NCI-H2196 (cell line): ENCODE measurements around the gene PVALEF.
"Not testable (repeated sequence)": the region's sequence is repeated elsewhere in the genome, so short reads cannot be mapped to it uniquely, and the experiment has no call there.

Experiments used
- DNase-seq: peaks from one replicate; lab custom pipeline; 2025; ENCODE audit not compliant: unreplicated experiment; lab: John Stamatoyannopoulos, UW

The PVALEF gene

DNA sequence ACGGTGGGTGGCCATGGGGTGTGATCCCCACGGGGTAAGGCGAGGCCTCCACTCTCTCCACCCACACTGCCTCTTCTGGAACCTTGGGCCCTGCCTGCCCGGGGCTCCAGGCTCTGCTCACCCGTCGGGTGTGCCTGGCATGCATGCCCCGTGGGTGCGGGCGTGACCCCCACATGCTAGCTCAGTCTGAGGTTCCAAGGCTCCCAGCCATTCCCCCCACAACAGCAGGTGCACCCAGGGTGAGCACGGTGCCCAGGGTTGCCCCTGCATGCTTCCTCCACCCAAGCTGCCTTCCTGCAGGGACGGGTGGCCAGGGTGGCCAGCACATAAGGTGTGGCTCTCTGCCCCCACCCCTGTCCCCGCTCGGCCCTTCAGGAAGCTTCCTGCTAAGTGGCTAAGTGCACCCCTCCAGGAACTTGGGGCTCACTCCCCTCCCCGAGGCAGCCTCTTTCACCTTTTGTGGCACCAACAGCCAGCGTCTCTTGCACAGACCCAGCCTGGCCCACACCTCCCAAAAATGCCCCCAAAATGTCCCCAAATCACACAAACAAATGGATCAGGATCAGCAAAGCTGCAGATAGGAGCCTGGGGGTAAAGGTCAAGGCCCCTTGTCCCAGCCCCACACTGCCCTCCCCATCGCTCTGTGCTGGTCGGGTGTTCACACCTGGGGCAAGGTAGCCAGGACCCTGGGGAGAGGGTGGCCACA lies 21.4 kb upstream of the PVALEF start:
- DNase-seq, result no peak

DNA sequence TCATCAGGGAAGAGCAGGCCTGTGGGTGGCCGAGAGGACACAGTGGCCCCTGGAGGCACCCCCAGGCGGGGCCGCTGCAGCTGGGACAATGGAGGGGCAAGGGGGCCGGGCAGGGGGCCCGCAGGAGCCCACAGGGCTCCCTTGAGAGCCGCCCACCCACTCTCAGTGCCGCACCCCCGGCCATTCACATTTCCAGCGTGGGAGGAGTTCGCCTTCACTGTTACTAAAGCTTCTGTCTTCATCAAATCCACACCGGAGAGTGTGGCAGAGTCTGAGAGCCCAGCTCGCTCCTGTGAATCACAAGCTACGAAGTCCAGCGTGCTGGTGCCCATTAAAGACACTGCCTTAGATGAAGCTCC lies 20.9 kb upstream of the PVALEF start:
- DNase-seq, result no peak

DNA sequence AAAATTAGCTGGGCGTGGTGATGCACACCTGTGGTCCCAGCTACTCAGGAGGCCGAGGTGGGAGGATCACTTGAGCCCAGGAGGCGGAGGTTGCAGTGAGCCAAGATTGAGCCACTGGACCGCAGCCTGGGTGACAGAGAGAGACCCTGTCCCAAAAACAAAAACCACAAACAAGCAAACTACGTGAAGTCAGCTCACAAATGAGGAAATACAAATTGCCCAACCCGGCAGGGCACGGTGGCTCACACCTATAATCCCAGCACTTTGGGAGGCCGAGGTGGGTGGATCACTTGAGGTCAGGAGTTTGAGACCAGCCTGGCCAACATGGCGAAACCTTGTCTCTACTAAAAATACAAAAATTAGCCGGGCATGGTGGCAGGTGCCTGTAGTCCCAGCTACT lies 19.1 kb upstream of the PVALEF start:
- DNase-seq, result not testable (repeated sequence)

DNA sequence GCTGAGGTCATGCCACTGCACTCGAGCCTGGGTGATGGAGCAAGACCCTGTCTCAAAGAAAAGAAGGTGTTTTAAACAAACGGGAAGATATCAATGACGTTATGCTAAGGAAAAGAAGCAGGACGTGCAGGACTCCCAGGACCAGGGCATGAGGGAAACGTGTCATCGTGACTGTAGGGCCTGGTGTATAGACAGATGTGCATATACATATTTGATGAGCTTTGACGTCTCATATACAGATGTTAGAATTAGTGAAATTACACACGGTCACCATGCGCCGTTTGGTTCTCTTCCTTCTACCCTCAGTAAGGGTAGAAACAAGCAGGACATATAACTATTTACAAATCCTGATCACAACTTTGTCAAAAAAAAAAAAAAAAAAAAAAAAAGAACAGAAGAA lies 17.6 kb upstream of the PVALEF start:
- no peak for DNase-seq

DNA sequence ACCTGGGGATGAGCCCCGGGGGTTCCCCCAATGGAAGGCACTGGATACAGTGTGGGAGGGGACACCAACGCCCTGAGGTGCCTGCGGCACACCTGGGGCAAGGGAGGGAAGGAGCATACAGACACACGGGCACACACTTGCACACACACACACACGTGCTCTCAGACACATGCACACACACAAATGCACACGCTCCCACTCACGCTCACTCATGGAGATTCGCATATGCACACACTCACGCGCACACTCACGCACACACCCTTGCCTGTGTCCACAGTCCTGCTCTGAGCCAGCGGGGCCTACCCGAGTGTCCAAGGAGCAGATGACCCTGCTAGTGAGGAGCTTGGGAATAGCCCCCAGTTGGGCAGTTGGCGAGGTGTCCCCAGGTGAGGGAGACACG lies 16.7 kb upstream of the PVALEF start:
- no peak for DNase-seq

DNA sequence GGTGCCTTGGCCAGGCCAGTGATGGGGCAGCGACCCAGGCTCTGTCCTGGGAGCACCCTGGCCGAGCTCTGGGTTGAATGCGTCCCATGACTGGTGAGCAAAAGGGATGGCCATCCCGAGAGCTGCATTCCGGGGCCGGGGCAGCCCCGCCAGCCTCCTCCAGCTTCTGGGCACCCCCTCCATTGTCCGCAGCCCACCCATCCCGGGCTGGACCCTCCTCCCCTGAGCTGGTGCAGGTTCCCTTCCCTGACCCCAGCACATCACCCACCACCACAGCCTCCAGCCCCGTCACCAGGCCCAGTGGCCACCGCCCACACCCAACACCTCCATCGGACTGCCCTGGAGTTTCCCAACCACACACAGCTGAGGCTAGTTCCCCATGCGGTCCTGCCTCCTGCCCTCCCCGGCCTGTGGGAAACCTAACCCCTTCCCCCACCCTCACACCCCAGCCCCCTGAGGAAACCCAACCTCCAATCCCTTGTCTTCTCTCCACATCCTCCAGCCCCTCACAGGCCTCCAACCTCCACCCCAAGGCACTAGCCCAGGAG lies 16.2 kb upstream of the PVALEF start:
- no peak for DNase-seq

DNA sequence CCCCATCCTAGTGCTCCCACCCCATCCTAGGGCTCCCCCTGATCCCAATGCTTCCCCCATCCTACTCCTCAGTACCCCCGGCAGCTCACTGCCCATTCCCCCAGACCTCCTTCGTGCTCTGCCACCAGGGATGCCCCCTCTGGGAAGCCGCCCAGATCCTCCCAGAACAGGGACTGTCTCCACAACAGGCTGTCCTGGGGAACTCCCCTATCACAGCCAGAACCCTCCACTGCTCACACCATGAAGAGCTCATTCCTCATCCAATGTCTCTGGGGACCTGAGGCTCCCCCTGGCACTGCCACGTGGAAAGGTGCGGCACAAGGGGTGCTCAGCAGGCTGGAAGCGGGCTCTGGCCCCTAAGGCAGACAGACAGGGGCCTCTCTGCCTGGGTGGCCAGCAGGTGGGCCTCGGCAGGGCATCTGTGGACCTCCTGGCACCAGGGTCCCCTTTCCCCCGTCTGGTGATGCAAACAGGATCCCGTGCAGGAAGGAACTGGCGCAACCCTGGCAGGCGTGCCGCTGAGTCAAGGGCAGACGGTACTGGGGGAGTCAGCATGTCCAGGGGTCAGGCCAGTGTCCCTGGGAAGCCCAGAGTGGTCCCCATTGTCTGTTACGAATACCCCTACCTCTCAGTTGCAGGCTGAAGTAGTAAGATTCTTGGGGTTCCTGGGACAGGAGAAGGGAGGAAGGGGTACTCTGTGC lies 14.8 kb upstream of the PVALEF start:
- no peak for DNase-seq

DNA sequence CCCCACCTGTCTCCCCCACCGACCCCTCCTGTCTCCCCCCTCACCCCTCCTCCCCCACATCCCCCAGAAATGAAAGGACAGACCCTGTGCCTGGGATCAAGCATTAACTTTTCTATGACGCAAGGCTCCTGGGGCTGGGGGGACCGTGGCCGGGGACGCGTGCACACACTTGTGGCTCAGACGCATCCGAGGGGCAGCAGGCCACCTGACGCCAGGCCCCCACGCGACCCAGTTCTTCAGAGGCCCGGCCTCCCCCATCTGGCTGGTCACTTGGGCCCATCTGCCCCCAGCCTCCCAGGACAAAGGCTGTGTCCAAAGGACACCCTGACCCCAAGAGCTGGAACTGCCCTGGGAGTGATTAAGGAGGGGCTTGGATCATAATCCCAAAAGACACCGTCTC lies 14.0 kb upstream of the PVALEF start:
- DNase-seq, result no peak

DNA sequence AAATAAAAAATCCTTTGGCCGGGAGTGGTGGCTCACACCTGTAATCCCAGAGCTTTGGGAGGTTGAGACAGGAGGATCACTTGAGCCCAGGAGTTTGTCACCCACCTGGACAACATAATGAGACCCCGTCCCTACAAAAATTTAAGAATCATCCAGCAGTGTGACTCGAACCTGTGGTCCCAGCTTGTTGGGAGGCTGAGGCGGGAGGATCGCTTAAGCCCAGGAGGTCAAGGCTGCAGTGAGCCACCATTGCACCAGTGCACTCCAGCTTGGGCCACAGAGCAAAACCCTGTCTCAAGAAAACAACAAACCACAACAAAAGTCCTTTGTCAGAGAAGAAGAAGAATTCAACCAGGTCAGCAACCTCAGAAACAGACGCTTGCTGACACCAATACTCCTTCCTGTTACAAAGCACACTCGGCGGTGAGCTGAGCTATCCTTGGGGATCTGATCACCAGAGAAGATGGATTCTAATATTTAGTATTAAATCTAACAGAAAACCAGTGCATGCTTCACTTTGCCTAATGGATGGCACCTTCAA lies 12.9 kb upstream of the PVALEF start:
- DNase-seq, result no peak

DNA sequence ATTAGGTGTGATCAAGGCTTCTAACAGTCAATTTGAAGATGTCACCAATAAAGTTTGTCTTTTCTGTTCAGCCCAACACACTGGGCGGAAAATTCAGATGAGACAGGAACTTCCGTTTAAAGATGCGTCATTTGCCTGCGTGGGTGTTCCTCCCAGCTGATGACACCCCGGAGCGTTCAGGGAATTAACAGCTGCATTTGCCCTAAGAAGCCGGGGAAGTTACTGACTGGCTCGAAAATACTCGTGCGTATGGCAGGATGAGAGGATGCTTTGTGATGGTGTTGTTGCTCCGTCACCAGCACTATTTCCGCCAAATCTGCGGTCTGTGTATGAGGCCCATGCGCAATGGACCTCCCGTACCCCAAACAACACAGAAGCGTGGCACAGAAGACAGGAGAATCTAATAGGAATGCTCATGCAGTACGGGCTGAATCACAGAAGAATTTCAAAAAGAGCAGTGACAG lies 11.9 kb upstream of the PVALEF start:
- DNase-seq, result no peak

DNA sequence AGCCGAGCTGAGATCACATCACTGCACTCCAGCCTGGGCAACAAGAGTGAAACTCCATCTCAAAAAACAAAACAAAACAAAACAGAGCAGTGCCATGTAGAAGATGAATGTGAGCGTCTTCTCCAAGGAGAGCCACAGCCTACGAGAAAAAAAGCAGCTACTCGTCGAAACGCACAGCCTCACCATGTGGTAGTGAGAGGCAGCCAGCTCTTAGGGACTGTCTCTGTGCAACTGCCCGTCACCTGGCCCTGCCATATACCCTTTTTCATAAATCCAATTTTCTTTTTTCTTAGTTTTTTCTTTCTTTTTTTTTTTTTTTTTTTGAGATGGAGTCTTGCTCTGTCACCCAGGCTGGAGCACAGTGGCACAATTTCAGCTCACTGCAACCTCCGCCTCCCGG lies 11.3 kb upstream of the PVALEF start:
- not testable (repeated sequence) for DNase-seq

DNA sequence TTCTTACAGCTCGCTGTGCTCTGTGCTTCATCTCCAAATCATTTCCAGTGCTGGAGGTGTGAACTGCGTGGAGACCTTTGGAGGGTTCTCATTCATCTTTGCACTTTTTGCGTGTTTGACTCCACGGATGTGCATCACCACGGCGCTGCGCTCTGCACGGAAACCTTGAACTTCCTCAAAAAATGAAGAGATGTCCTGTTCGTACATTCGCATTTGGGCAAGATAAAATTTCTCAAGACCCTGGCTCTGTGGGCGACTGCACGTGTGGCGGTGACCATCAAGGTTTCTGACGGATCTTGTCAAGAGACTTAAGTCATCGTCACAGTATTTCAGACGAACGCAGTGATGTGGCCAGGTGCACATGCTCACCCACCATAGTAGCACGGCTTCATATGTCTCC lies 10.3 kb upstream of the PVALEF start:
- no peak for DNase-seq

DNA sequence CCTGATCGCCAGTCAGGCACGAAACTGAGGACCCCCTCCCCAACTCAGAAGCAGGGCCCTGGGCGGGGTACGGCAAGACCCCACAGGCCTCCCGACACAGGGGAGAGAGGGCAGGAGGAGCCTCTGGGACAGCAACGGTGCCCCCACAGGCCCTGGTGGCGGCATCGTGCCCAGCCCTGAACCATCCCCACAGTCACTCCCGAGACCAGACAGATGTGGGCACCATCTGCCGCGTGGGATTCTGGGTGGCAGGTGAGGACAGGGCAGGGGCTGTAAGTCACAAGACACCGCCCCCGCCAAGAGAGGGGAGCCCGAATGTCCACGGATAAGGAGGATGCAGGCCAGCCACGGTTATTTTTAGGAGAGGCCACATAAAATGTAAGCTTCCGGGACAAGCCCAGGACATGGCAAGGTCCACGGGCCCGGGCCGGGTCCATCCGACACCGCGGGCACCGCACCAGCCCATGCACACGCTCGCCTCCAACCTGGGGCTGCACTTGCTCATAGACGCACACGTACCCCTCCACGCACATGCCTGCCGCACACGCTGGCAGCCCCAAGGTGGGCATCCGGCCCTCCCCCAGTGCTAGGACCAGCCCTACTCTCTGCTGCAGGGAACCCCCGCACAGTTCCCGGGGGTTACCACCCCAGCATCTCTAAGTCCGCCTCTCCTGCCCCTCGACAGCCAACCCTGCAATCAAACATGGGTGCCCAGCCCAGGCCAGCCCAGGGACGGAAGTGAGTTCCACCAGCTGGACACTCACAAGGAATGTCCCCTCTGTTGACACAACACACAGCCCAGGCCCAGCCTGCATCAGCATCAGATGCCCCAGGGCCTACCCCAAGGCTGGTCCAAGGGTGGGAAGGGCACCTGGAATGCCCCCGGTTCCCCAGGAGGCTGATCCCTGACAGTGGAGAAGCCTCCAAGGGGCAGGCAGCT lies 8.2 kb upstream of the PVALEF start:
- DNase-seq, result no peak

DNA sequence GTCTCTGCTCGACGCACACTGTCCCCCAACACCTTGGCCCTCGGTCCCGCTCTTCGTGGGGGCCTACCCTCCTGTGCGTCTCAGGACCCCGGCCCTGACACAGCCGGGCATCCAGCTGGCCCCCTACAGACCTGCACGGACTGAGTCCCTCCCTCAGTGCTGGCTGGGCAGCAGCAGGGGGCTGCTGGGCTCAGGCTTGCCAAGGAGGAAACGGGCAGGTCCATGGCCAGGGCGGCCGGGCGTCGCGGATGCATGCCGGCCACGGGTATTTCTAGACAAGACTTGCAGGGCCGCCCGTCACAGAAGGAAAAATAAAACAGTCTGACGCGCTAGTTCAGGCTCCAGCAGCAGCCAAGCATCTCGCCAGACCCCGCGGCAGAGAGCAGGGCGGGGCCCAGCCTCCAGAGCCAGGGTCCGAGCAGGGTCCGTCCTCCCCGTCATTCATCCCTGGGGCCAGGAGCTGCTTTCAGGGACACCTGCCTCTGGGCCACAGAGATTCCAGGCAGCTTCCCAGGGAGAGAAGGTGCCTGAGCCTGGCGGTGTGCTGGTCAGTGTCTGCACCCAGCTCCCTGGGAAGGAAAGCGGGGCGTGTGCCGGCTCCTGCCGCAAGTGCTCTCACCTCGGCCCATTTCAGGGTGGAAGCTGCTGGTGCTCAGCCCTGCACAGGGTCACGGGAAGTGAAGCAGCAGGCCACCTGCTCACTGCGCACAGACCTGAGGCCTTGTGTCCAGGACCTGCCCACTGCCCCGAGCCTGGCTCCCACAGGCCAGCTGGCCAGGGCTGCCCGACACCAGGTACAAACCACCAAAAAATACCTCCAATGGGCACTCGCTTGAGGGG lies 7.2 kb upstream of the PVALEF start:
- no peak for DNase-seq

DNA sequence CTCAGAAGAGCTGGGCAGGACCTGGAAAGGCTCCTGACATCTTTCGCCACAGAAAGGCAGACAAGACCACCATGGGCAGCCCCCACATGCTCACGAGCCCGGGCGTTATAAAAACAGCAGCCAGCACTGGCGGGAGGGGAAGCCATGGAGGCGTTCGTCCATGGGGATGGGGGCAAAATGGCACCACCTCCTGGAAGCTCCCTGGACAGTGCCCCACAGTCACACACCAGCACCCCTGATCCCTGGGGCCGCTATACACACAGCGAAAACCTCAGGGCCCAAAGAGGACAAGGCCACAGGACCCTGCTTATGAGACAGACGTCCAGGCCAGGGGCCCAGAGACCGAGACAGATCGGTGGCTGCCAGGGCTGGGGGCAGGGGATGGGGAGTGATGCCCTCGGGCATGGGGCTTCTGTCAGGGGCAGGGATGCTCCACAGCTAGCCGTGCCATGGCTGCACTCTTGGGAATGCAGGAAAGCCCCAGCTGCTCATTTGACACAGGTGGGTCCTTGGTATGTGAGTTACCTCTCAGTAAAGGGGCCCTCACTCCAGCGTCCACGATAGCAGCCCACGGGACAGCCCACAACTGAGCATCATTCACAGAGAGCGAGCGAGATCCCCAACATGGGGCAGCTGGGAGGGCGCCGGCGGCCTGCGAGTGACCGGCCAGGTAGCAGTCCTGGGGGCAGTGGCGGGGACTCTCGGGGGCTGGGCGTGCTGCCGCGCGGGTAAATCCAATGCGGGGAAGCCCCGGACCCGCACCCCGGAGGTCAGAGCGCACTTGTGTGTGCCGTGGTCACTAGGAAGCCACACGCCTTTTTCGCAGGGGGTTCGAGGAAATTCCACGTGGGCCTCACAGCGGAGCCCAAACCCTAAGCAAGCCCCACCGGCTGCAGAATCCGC lies 6.4 kb upstream of the PVALEF start:
- DNase-seq, result no peak

DNA sequence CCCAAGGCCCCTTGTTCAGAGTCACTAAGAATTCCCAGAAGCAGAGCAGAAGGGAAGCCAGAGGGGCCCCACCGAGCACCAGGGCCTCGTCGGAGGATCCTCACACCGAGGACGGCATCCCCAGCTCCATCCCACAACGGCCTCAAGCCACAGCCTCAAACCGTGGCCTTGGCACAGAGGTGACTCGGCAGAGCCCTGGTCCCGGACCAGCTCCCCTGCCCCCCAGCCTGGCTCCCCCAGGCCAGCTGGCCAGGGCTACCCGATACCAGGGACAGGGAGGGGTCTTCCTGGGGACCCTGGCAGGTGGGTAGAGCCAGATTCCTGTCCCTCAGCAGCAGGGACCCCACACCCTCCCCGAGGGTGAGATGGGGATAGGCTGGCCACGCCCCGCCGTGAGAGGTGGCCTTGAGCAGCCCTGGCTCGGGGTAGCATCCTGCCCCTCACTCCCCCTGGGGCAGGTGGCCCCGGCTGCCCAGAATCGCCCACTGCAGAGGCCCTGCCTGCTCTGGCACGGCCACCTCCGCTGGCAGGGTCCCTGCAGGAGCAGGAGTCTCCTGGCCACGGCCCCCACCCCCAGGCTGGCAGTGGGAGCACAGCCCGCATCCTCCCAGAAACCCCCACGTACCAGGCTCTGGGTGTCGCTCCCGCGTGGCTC lies 5.6 kb upstream of the PVALEF start:
- DNase-seq, result no peak

DNA sequence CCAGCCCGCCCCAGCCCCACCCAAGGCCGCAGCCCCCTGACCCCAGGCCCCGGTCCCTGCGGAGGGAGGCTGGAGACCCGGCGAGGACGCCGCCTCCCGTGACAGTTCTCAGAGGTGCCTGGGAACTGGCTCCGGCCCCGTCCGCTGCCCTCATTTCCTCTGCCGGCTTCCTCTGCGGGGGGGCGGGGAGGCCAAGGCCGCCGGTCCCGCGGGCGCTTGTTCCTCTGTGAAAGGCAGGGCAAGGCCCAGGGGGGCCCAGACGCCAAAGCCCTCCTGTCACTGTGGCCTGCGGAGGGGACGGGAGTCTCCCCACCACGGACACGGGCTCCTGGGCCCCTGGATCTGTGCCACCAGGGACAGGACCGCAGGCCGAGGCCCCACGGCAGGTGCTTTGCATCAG lies 5.0 kb upstream of the PVALEF start:
- DNase-seq, result no peak

DNA sequence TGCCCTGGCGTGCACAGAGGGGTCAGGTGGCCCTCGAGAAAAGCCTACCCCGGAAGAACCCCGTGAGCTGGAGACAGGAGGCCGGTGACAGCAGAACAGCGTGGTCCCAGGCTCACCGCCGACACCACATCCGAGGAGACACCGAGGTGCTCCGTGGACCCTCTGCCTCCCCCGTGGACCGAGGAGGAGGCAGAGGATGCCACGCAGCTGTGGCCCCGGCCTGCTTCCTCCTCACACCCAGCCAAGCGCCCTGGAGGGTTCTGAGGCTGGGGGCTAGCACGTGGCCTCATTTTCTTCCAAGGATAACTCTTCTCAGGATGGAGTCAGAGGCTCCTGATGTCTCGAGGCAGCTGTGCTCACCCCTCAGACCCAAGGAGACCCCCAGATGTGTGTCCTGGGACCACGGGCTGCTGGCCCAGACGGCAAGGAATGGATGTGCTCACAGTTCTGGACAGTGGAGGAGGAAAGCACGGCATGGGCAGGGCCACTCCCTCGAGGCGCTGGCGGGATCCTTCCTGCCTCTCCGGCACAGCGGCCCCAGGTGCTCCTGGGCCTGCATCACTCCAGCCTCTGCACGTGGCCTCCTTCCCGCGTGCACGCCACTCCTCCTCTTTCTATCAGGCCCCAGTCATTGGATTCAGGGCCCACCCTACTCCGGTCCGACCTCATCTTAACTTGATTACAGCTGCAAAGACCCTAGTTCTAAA lies 4.4 kb upstream of the PVALEF start:
- DNase-seq, result no peak
